Fibroblast of the aortic adventitia (primary cell): ENCODE results near the gene MACROH2A1. TPM values are rescaled to one million over a fixed set of nuclear protein-coding genes. Genes with fewer than 3 reads are reported as not detected.
A peak's percentile ranks its signal among the peaks of the same experiment; 100 is the strongest.

ENCODE experiments used
- DNase-seq: peaks from one replicate; pipeline ENCODE4 v3.0.0-alpha.2; 2010; ENCODE audit warnings: low read depth
- H3K4me3 ChIP-seq: 2 replicates; pipeline ENCODE4 v1.5.1; 2011; ENCODE audit warnings: low read depth, mild to moderate bottlenecking, control low read depth, low read length, moderate library complexity
- CTCF ChIP-seq: IDR thresholded peaks from 2 replicates; pipeline ENCODE4 v1.5.1; 2011; ENCODE audit warnings: mild to moderate bottlenecking, low read length, control low read depth, inconsistent platforms; ENCODE audit not compliant: insufficient read depth
- total RNA-seq: library from RNA; depleted of rRNA; stranded (reverse); fragments of >200 nt; gene quantifications from 2 replicates; pipeline ENCODE4 v1.2.3, GENCODE V29; 2012; ENCODE audit warnings: low replicate concordance

MACROH2A1 gene
- total RNA-seq, 1 donor, result 116 TPM

DNA sequence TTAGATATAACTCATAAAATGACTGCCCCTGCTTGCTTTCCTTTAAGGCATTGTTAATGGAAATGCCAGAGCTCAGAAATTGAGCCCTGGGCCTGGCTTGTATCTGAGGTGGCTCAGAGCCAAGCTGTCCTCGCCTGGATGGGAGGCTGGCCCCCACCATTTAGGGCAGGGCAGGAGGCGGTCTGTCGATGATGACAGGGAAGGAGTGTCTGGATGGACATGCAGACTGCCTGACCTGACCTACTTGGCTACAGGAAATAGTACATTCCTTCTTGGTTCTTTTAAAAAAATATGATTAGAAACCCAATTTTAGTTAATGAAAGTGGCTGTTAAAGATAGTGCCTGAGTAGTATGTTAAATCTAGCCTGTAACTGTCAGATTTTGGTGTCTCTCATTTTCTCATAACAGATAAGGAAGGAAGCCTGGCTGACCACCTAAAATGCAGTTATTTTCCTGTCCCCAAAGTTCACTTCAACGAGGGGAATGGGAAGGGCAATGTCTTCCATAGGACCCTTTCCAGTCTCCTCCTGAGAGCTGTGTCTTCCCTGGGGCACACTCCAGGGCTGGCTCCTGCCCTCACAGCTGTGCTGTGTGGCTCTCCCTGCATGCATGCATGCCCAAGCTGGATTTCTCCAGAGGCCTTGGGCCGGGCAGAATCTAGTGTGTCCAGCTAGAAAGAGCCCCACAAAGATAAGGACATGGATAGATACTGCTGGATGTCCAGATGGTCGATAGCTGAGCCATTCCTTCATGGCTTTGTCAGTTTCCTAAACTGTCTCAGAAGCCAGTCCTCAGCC, 42.3 kb downstream of the MACROH2A1 start:
- no peak overlapping the region for H3K4me3 ChIP-seq
- no peak for TF ChIP-seq CTCF
- peak; percentile 78 for DNase-seq

- DNase-seq, result peak; percentile 32
- no peak overlapping the region for H3K4me3 ChIP-seq
- TF ChIP-seq CTCF, result no peak
Observed at GRCh38 chr5:135355169-135355568, 43.9 kb downstream of the MACROH2A1 start.

DNA sequence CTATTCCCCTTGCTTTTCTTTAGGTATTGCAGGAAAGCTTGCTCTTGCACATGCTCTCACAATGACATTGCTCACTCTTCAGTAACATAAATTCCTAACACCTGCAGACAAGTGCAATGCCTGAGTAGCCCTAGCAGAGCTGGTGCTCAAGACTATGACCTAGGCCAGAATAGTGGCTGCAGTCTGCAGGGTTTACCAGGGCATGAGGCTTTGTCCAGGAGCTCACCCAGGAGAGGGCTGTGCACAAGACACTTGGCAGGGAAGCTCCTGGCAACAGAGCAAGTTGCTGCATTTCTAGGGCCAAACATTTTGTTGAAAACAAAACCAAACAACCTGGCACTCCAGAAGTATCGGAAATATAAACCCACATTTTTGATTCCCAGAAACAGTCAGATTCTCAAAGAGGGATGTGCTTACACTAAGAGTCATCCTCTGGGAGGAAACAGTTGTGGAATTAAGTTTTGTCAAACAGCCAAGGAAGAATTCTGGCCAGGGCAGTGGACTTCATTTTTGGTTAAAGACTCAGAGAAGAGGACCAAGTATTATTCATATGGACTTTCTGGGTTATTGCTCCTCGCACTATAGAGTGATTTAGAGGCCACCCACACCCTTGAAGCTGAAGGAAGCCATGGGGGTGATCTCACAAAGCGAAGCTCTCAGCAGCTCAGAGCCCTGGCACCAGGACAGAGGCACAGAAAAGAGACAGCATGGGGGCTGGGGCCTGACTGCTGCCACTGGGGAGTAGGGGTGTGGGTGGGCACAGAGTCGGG, 44.9 kb downstream of the MACROH2A1 start:
- no peak for TF ChIP-seq CTCF
- DNase-seq, result peak; percentile 97
- no peak overlapping the region for H3K4me3 ChIP-seq

- no peak for DNase-seq
- no peak overlapping the region for H3K4me3 ChIP-seq
- no peak for TF ChIP-seq CTCF
Observed at GRCh38 chr5:135350536-135350935, 48.5 kb downstream of the MACROH2A1 start.

DNA sequence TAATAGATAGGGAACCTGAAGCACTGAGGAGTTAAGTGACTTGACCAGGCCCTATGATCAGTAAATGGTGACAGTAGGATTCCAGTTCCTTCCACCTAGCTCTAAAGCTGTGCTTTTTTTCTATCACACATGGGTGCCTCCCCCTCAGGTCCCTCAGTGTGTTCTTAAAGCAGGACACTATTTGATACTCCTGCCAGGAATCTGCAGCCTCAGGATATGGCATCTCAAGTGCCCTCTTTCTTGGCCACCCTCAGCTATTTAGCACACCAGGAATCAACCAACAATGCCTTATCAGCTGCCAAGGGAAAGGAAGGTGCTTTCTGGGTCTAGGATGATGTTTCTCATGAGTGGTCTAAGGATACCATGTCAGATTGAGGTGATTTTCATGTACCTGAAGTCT, 49.1 kb downstream of the MACROH2A1 start:
- DNase-seq, result no peak
- no peak for TF ChIP-seq CTCF
- no peak overlapping the region for H3K4me3 ChIP-seq

GRCh38 chr5:135349451-135349850, 49.6 kb downstream of the MACROH2A1 start:
- no peak for TF ChIP-seq CTCF
- no peak for DNase-seq
- no peak overlapping the region for H3K4me3 ChIP-seq
